Loucy (cell line): Measurements from ENCODE around the gene TIMM22.
"Not testable (repeated sequence)": the region's sequence is repeated elsewhere in the genome, so short reads cannot be mapped to it uniquely, and the experiment has no call there.

ENCODE experiments used
- H2AFZ ChIP-seq: fragments of 200-600 bp; sonication (generic); 2 replicates; pipeline ENCODE4 v1.6.0; 2016; ENCODE audit warnings: antibody characterized with exemption, mild to moderate bottlenecking, low read length, moderate library complexity
- H3F3A ChIP-seq: fragments of 200-600 bp; 2 replicates; pipeline ENCODE4 v1.6.0; 2016; ENCODE audit warnings: antibody characterized with exemption, low read depth, mild to moderate bottlenecking
- H3K27me3 ChIP-seq: fragments of 200-600 bp; sonication (generic); 2 replicates; pipeline ENCODE4 v1.6.1; 2014; ENCODE audit warnings: low read length, mild to moderate bottlenecking; ENCODE audit not compliant: insufficient read depth, poor library complexity, severe bottlenecking
- H3K36me3 ChIP-seq: fragments of 200-600 bp; sonication (generic); 2 replicates; pipeline ENCODE4 v1.6.1; 2016; ENCODE audit warnings: low read length; ENCODE audit not compliant: insufficient read depth
- H3K4me1 ChIP-seq: fragments of 200-600 bp; sonication (generic); 2 replicates; pipeline ENCODE4 v1.5.1; 2014; ENCODE audit warnings: low read length, mild to moderate bottlenecking; ENCODE audit not compliant: insufficient read depth, poor library complexity, severe bottlenecking
- H3K4me2 ChIP-seq: fragments of 200-600 bp; sonication (generic); 2 replicates; pipeline ENCODE4 v1.6.0; 2014; ENCODE audit warnings: antibody characterized with exemption, low read length, low read depth, mild to moderate bottlenecking; ENCODE audit not compliant: poor library complexity, severe bottlenecking
- H3K4me3 ChIP-seq: fragments of 200-600 bp; sonication (generic); 2 replicates; pipeline ENCODE4 v1.5.1; 2014; ENCODE audit warnings: low read length, mild to moderate bottlenecking, mixed read lengths; ENCODE audit not compliant: poor library complexity, severe bottlenecking
- H3K79me2 ChIP-seq: fragments of 200-600 bp; sonication (generic); 2 replicates; pipeline ENCODE4 v1.6.1; 2014; ENCODE audit warnings: low read length; ENCODE audit not compliant: insufficient read depth
- H3K9ac ChIP-seq: fragments of 200-600 bp; sonication (generic); 2 replicates; pipeline ENCODE4 v1.6.0; 2014; ENCODE audit warnings: mild to moderate bottlenecking, low read depth, low read length, moderate library complexity; ENCODE audit not compliant: poor library complexity, severe bottlenecking
- H3K9me2 ChIP-seq: fragments of 200-600 bp; sonication (generic); replicated peaks from 2 replicates; pipeline ENCODE4 v1.6.1; 2016; ENCODE audit warnings: low read depth, low read length, mixed read lengths
- H3K9me3 ChIP-seq: fragments of 200-600 bp; sonication (generic); 2 replicates; pipeline ENCODE4 v1.6.1; 2014; ENCODE audit warnings: mild to moderate bottlenecking, antibody characterized with exemption, low read length, low read depth; ENCODE audit not compliant: insufficient read depth
- H4K20me1 ChIP-seq: fragments of 200-600 bp; sonication (generic); 2 replicates; pipeline ENCODE4 v1.6.0; 2014; ENCODE audit warnings: antibody characterized with exemption, low read length, mild to moderate bottlenecking; ENCODE audit not compliant: insufficient read depth, poor library complexity, severe bottlenecking
- CTCF ChIP-seq: fragments of 200-600 bp; sonication (generic); conservative IDR thresholded peaks from 2 replicates; pipeline ENCODE4 v1.5.1; 2014; ENCODE audit warnings: mild to moderate bottlenecking, antibody characterized with exemption, low read length
- EZH2phosphoT487 ChIP-seq: fragments of 200-600 bp; IDR thresholded peaks from 2 replicates; pipeline ENCODE4 v1.6.1; 2018; ENCODE audit warnings: antibody characterized with exemption, mild to moderate bottlenecking, moderate library complexity, borderline replicate concordance

TIMM22 gene

GRCh38 chr17:1042486-1042885, 45.6 kb downstream of the TIMM22 start:
- no peaks in the 10 kb centered on the region for H3K27me3 ChIP-seq
- H3K79me2 ChIP-seq = no peaks in the 10 kb centered on the region
- TF ChIP-seq EZH2phosphoT487 (no peak), CTCF (no peak)
- no peaks in the 10 kb centered on the region for H3K36me3 ChIP-seq
- no peaks in the 10 kb centered on the region for H4K20me1 ChIP-seq
- no peak overlapping the region for H3K9ac ChIP-seq
- no peaks in the 10 kb centered on the region for H3K9me2 ChIP-seq
- no peaks in the 10 kb centered on the region for H3K9me3 ChIP-seq
- H2AFZ ChIP-seq = no peak overlapping the region
- no peaks in the 10 kb centered on the region for H3F3A ChIP-seq
- H3K4me3 ChIP-seq = no peak overlapping the region
- H3K4me1 ChIP-seq = peaks cover 10% of the 10 kb centered on the region
- H3K4me2 ChIP-seq = no peak overlapping the region

- no peaks in the 10 kb centered on the region for H3F3A ChIP-seq
- peaks cover 10% of the 10 kb centered on the region for H3K4me1 ChIP-seq
- H3K79me2 ChIP-seq = no peaks in the 10 kb centered on the region
These were observed 46.8 kb downstream of the TIMM22 start for GRCh38 chr17:1043601-1044251.

GRCh38 chr17:1044387-1045009, 47.6 kb downstream of the TIMM22 start:
- not testable (repeated sequence) for H3K4me2 ChIP-seq, H2AFZ ChIP-seq, H3K9me3 ChIP-seq, H3F3A ChIP-seq, H3K9ac ChIP-seq, H3K27me3 ChIP-seq, H3K36me3 ChIP-seq, H3K4me1 ChIP-seq, H3K4me3 ChIP-seq, H3K79me2 ChIP-seq, H4K20me1 ChIP-seq, H3K9me2 ChIP-seq

More at GRCh38 chr17:1043601-1044251, 46.8 kb downstream of the TIMM22 start:
- no peaks in the 10 kb centered on the region for H3K36me3 ChIP-seq
- H2AFZ ChIP-seq = no peak overlapping the region
- H3K4me3 ChIP-seq = no peak overlapping the region
- H3K27me3 ChIP-seq = no peaks in the 10 kb centered on the region
- TF ChIP-seq CTCF (no peak), EZH2phosphoT487 (no peak)
- no peaks in the 10 kb centered on the region for H3K9me3 ChIP-seq
- H3K4me2 ChIP-seq = no peak overlapping the region
- H4K20me1 ChIP-seq = no peaks in the 10 kb centered on the region
- H3K9ac ChIP-seq = no peak overlapping the region
- no peaks in the 10 kb centered on the region for H3K9me2 ChIP-seq

GRCh38 chr17:1045456-1045855, 48.5 kb downstream of the TIMM22 start:
- H3K36me3 ChIP-seq = no peaks in the 10 kb centered on the region

More at GRCh38 chr17:1045456-1045855, 48.5 kb downstream of the TIMM22 start:
- H3K27me3 ChIP-seq = no peaks in the 10 kb centered on the region
- H3K79me2 ChIP-seq = no peaks in the 10 kb centered on the region
- no peak overlapping the region for H2AFZ ChIP-seq
- H3K4me1 ChIP-seq = no peaks in the 10 kb centered on the region
- no peaks in the 10 kb centered on the region for H4K20me1 ChIP-seq
- H3K4me2 ChIP-seq = no peak overlapping the region
- no peaks in the 10 kb centered on the region for H3F3A ChIP-seq
- H3K4me3 ChIP-seq = no peak overlapping the region
- H3K9me2 ChIP-seq = no peaks in the 10 kb centered on the region
- H3K9me3 ChIP-seq = no peaks in the 10 kb centered on the region
- no peak for TF ChIP-seq CTCF
- TF ChIP-seq EZH2phosphoT487 = no peak
- H3K9ac ChIP-seq = no peak overlapping the region
